Measurements from ENCODE around the gene TARP.

TARP gene

GRCh38 chr7:38273286-38273995 is at the start of gene TARP:
TARP (minus strand) TSS chr7:38273636.
- H3K4me1 ChIP-seq: peaks cover 7 to 28% (median 12%) of the 10 kb centered on the region in 10 experiments; a peak in 17 of 20 replicates
- no peaks in the 10 kb centered on the region for H3K27me3 ChIP-seq
- no peak within 1 kb of the TSS for H3K9ac ChIP-seq
- no peaks in the 10 kb centered on the region for H3K9me3 ChIP-seq (replicated peaks in 1 of 11)
- no peaks in the 10 kb centered on the region for H4K20me1 ChIP-seq
- H3K27ac ChIP-seq: no peak within 1 kb of the TSS
- H3K4me2 ChIP-seq: peak within 1 kb of the TSS in 3 of 11 experiments; percentile 8 to 33 (median 14); a peak in 2 of 22 replicates
- no peak for TF ChIP-seq Cebpa-rat (IDR thresholded peaks at IDR 0.05)
- H3K36me3 ChIP-seq: no peaks in the 10 kb centered on the region
- H3K4me3 ChIP-seq: peak within 1 kb of the TSS in 1 of 10 experiments; percentile 30; a peak in 1 of 20 replicates

- Histone ChIP-seq H3K4me2 (no peak overlapping the region), H3K9me3 (replicated peaks in 1 of 11) (peaks cover 0 to 11% (median 0%) of the 10 kb centered on the region in 11 experiments; a peak in 4 of 22 replicates), H3K27ac (no peak overlapping the region), H3K4me3 (no peak overlapping the region), H4K20me1 (no peaks in the 10 kb centered on the region), H3K27me3 (no peaks in the 10 kb centered on the region), H3K36me3 (peaks cover 0 to 6% (median 0%) of the 10 kb centered on the region in 11 experiments; a peak in 1 of 22 replicates), H3K4me1 (peaks cover 27 to 48% (median 44%) of the 10 kb centered on the region in 10 experiments), H3K9ac (no peak overlapping the region)
- TF ChIP-seq Cebpa-rat (IDR thresholded peaks at IDR 0.05): no peak
Observed at GRCh38 chr7:38323156-38323555, 49.7 kb upstream of the TARP start.

- peak overlapping the region in 4 of 11 experiments; percentile 33 to 56 (median 41); a peak in 7 of 22 replicates for H3K4me2 ChIP-seq
- H3K4me1 ChIP-seq: peaks cover 33 to 48% (median 44%) of the 10 kb centered on the region in 10 experiments
- no peak overlapping the region for H3K4me3 ChIP-seq
- H3K27ac ChIP-seq: no peak overlapping the region
- H3K9me3 ChIP-seq (replicated peaks in 1 of 11): peaks cover 0 to 11% (median 0%) of the 10 kb centered on the region in 11 experiments; a peak in 4 of 22 replicates
- TF ChIP-seq Cebpa-rat (IDR thresholded peaks at IDR 0.05): no peak
- H4K20me1 ChIP-seq: no peaks in the 10 kb centered on the region
- no peaks in the 10 kb centered on the region for H3K27me3 ChIP-seq
- no peak overlapping the region for H3K9ac ChIP-seq
- peaks cover 0 to 6% (median 0%) of the 10 kb centered on the region in 11 experiments; a peak in 1 of 22 replicates for H3K36me3 ChIP-seq
Observed at GRCh38 chr7:38322461-38322860, 49.0 kb upstream of the TARP start.

GRCh38 chr7:38321967-38322366 is 48.5 kb upstream of the TARP start:
- no peak overlapping the region for H3K27ac ChIP-seq
- H4K20me1 ChIP-seq: no peaks in the 10 kb centered on the region
- H3K4me2 ChIP-seq: peak overlapping the region in 6 of 11 experiments; percentile 14 to 56 (median 33); a peak in 9 of 22 replicates
- H3K27me3 ChIP-seq: no peaks in the 10 kb centered on the region
- peaks cover 0 to 11% (median 0%) of the 10 kb centered on the region in 11 experiments; a peak in 4 of 22 replicates for H3K9me3 ChIP-seq (replicated peaks in 1 of 11)
- peaks cover 36 to 49% (median 44%) of the 10 kb centered on the region in 10 experiments for H3K4me1 ChIP-seq
- H3K9ac ChIP-seq: no peak overlapping the region
- peaks cover 0 to 3% (median 0%) of the 10 kb centered on the region in 11 experiments; a peak in 1 of 22 replicates for H3K36me3 ChIP-seq
- no peak overlapping the region for H3K4me3 ChIP-seq
- TF ChIP-seq Cebpa-rat (IDR thresholded peaks at IDR 0.05): no peak

- peaks cover 0 to 11% (median 0%) of the 10 kb centered on the region in 11 experiments; a peak in 4 of 22 replicates for H3K9me3 ChIP-seq (replicated peaks in 1 of 11)
- peaks cover 36 to 53% (median 45%) of the 10 kb centered on the region in 10 experiments for H3K4me1 ChIP-seq
- TF ChIP-seq Cebpa-rat (IDR thresholded peaks at IDR 0.05): no peak
- H3K4me2 ChIP-seq: peak overlapping the region in 10 of 11 experiments; percentile 10 to 56 (median 31); a peak in 12 of 22 replicates
- no peak overlapping the region for H3K9ac ChIP-seq
- no peaks in the 10 kb centered on the region for H4K20me1 ChIP-seq
- no peak overlapping the region for H3K27ac ChIP-seq
- H3K27me3 ChIP-seq: no peaks in the 10 kb centered on the region
- no peak overlapping the region for H3K4me3 ChIP-seq
- H3K36me3 ChIP-seq: no peaks in the 10 kb centered on the region; a peak in 1 of 22 replicates
Observed at GRCh38 chr7:38321515-38321944, 48.1 kb upstream of the TARP start.

GRCh38 chr7:38321050-38321449 is 47.6 kb upstream of the TARP start:
- peaks cover 0 to 9% (median 0%) of the 10 kb centered on the region in 11 experiments; a peak in 4 of 22 replicates for H3K9me3 ChIP-seq (replicated peaks in 1 of 11)
- no peak for TF ChIP-seq Cebpa-rat (IDR thresholded peaks at IDR 0.05)
- peak overlapping the region in 10 of 11 experiments; percentile 10 to 56 (median 31); a peak in 11 of 22 replicates for H3K4me2 ChIP-seq
- peaks cover 36 to 55% (median 45%) of the 10 kb centered on the region in 10 experiments for H3K4me1 ChIP-seq
- no peaks in the 10 kb centered on the region for H4K20me1 ChIP-seq
- no peak overlapping the region for H3K27ac ChIP-seq
- no peak overlapping the region for H3K4me3 ChIP-seq
- H3K27me3 ChIP-seq: no peaks in the 10 kb centered on the region
- no peaks in the 10 kb centered on the region; a peak in 1 of 22 replicates for H3K36me3 ChIP-seq
- no peak overlapping the region for H3K9ac ChIP-seq

GRCh38 chr7:38319873-38320272 is 46.4 kb upstream of the TARP start:
- peak overlapping the region in 5 of 11 experiments; percentile 25 to 65 (median 50); a peak in 8 of 22 replicates for H3K27ac ChIP-seq
- peak overlapping the region in 7 of 11 experiments; percentile 44 to 69 (median 59); a peak in 10 of 22 replicates for H3K4me2 ChIP-seq
- H3K9ac ChIP-seq: 0 out of 22 replicates have a peak overlapping the region, but pooled peaks of 1 of the 11 experiments have one; percentile 32
- H3K27me3 ChIP-seq: no peaks in the 10 kb centered on the region
- no peaks in the 10 kb centered on the region for H3K9me3 ChIP-seq (replicated peaks in 1 of 11)
- no peaks in the 10 kb centered on the region for H3K36me3 ChIP-seq
- peaks cover 36 to 56% (median 45%) of the 10 kb centered on the region in 10 experiments for H3K4me1 ChIP-seq
- no peak for TF ChIP-seq Cebpa-rat (IDR thresholded peaks at IDR 0.05)
- no peaks in the 10 kb centered on the region for H4K20me1 ChIP-seq
- H3K4me3 ChIP-seq: no peak overlapping the region

- Histone ChIP-seq H3K27me3 (no peaks in the 10 kb centered on the region), H4K20me1 (no peaks in the 10 kb centered on the region), H3K27ac (peak overlapping the region in 8 of 11 experiments; percentile 3 to 65 (median 37); a peak in 10 of 22 replicates), H3K9me3 (replicated peaks in 1 of 11) (no peaks in the 10 kb centered on the region), H3K9ac (peak overlapping the region in 3 of 11 experiments; percentile 3 to 32 (median 22); a peak in 2 of 22 replicates), H3K4me3 (no peak overlapping the region), H3K4me2 (peak overlapping the region in 10 of 11 experiments; percentile 5 to 69 (median 56); a peak in 18 of 22 replicates), H3K4me1 (peaks cover 36 to 64% (median 48%) of the 10 kb centered on the region in 10 experiments), H3K36me3 (no peaks in the 10 kb centered on the region)
- TF ChIP-seq Cebpa-rat (IDR thresholded peaks at IDR 0.05): no peak
Observed at GRCh38 chr7:38318803-38319416, 45.5 kb upstream of the TARP start.

Data from BLaER1 treated with 17β-estradiol and CSF1 and Interleukin-3, amounts not matched to agents 10 nM and 100 nM (cell line).